SK-MEL-5 (cell line): Measurements from ENCODE around the gene GSE1. TPM values are rescaled to one million over a fixed set of nuclear protein-coding genes. Genes with fewer than 3 reads are reported as not detected.

ENCODE experiments used
- small RNA-seq, 2 experiments: library from RNA; depleted of rRNA; stranded (forward); fragments of <200 nt; gene quantifications; one replicate each; pipeline ENCODE3, GENCODE V24; 2014
- total RNA-seq: library from RNA; depleted of rRNA; stranded (reverse); fragments of >200 nt; shearing (Covaris generic); gene quantifications from 2 replicates; pipeline ENCODE4 v1.2.3, GENCODE V29; 2014; rRNA removed

GSE1 gene
- total RNA-seq, 1 experiment from 2014 or later, result 5.8 TPM

Small RNA genes lying within 50 kb of the gene (small RNA-seq; reads per million reads assigned to genes)
- 0 to 0.05 reads per million in 2 experiments for gene RN7SL381P

Other genes with a start within 250 kb of the GSE1 start
- 9.8 and 10.9 TPM in 2 replicates for gene GINS2, start 75.6 kb downstream of the GSE1 start, total RNA-seq
- 3.8 and 6.1 TPM in 2 replicates for gene C16orf74, start 137.8 kb downstream of the GSE1 start, total RNA-seq
- 27.1 and 32.9 TPM in 2 replicates for gene EMC8, start 186.2 kb downstream of the GSE1 start, total RNA-seq
- 696 and 745 TPM in 2 replicates for gene COX4I1, start 186.4 kb downstream of the GSE1 start, total RNA-seq